GM19035 (cell line): ENCODE results near the gene NCAM1.

Experiments
- ATAC-seq: cut with Tn5 transposase; IDR thresholded peaks from one replicate; pipeline ENCODE4 v1.9.1; 2021; ENCODE audit not compliant: unreplicated experiment

The NCAM1 gene

GRCh38 chr11:113247221-113247620 is 286.0 kb downstream of the NCAM1 start:
- no peak for ATAC-seq

GRCh38 chr11:113247966-113248365 is 286.7 kb downstream of the NCAM1 start:
- ATAC-seq: no peak

- ATAC-seq: no peak
Measured at GRCh38 chr11:113248702-113249490, 287.7 kb downstream of the NCAM1 start.

GRCh38 chr11:113249491-113249763 is 288.2 kb downstream of the NCAM1 start:
- no peak for ATAC-seq

GRCh38 chr11:113249786-113250185 is 288.6 kb downstream of the NCAM1 start:
- ATAC-seq: no peak

GRCh38 chr11:113251281-113251680 is 290.1 kb downstream of the NCAM1 start:
- no peak for ATAC-seq

- no peak for ATAC-seq
Measured at GRCh38 chr11:113253406-113253805, 292.2 kb downstream of the NCAM1 start.

GRCh38 chr11:113255096-113255495 is 293.9 kb downstream of the NCAM1 start:
- no peak for ATAC-seq

GRCh38 chr11:113255741-113256140 is 294.5 kb downstream of the NCAM1 start:
- no peak for ATAC-seq

- no peak for ATAC-seq
Measured at GRCh38 chr11:113256431-113257202, 295.4 kb downstream of the NCAM1 start.

GRCh38 chr11:113260096-113260425 is 298.8 kb downstream of the NCAM1 start:
- no peak for ATAC-seq

- ATAC-seq: no peak
Measured at GRCh38 chr11:113260541-113260940, 299.3 kb downstream of the NCAM1 start.

GRCh38 chr11:113261709-113262475 is 300.7 kb downstream of the NCAM1 start:
- no peak for ATAC-seq

- no peak for ATAC-seq
Measured at GRCh38 chr11:113262594-113262993, 301.4 kb downstream of the NCAM1 start.

GRCh38 chr11:113263458-113264259 is 302.4 kb downstream of the NCAM1 start:
- no peak for ATAC-seq

- no peak for ATAC-seq
Measured at GRCh38 chr11:113265362-113265761, 304.1 kb downstream of the NCAM1 start.

- no peak for ATAC-seq
Measured at GRCh38 chr11:113267493-113267892, 306.3 kb downstream of the NCAM1 start.

GRCh38 chr11:113269096-113269495 is 307.9 kb downstream of the NCAM1 start:
- ATAC-seq: no peak

- ATAC-seq: no peak
Measured at GRCh38 chr11:113269636-113270035, 308.4 kb downstream of the NCAM1 start.

GRCh38 chr11:113270080-113270479 is 308.9 kb downstream of the NCAM1 start:
- no peak for ATAC-seq
